NK-92 treated with Interleukin-12 subunit alpha and Interleukin-12 subunit beta, amount 100 ng/mL, for 24 hours (cell line): ENCODE results near the gene THSD7A.

Experiments used
- DNase-seq: peaks from one replicate; lab custom pipeline; 2025; lab: John Stamatoyannopoulos, UW

Gene THSD7A

GRCh38 chr7:11751807-11752389 is 80.1 kb downstream of the THSD7A start:
- no peak for DNase-seq

- DNase-seq = no peak
Observed at GRCh38 chr7:11751315-11751714, 80.7 kb downstream of the THSD7A start.

- DNase-seq = no peak
Observed at GRCh38 chr7:11750191-11750590, 81.8 kb downstream of the THSD7A start.

- DNase-seq = no peak
Observed at GRCh38 chr7:11749629-11750028, 82.4 kb downstream of the THSD7A start.

- no peak for DNase-seq
Observed at GRCh38 chr7:11748884-11749283, 83.1 kb downstream of the THSD7A start.

GRCh38 chr7:11747715-11748485 is 84.1 kb downstream of the THSD7A start:
- no peak for DNase-seq

GRCh38 chr7:11746591-11746990 is 85.4 kb downstream of the THSD7A start:
- DNase-seq = no peak

GRCh38 chr7:11743548-11743947 is 88.5 kb downstream of the THSD7A start:
- no peak for DNase-seq

GRCh38 chr7:11743016-11743415 is 89.0 kb downstream of the THSD7A start:
- no peak for DNase-seq

- DNase-seq = no peak
Observed at GRCh38 chr7:11742496-11742895, 89.5 kb downstream of the THSD7A start.

GRCh38 chr7:11737723-11738122 is 94.3 kb downstream of the THSD7A start:
- no peak for DNase-seq

GRCh38 chr7:11732207-11732606 is 99.8 kb downstream of the THSD7A start:
- no peak for DNase-seq

GRCh38 chr7:11730725-11731124 is 101.3 kb downstream of the THSD7A start:
- no peak for DNase-seq

- no peak for DNase-seq
Observed at GRCh38 chr7:11727864-11728263, 104.1 kb downstream of the THSD7A start.

GRCh38 chr7:11726794-11727155 is 105.2 kb downstream of the THSD7A start:
- no peak for DNase-seq

GRCh38 chr7:11726001-11726793 is 105.8 kb downstream of the THSD7A start:
- no peak for DNase-seq

GRCh38 chr7:11716185-11716584 is 115.8 kb downstream of the THSD7A start:
- DNase-seq = no peak

- no peak for DNase-seq
Observed at GRCh38 chr7:11714676-11715075, 117.3 kb downstream of the THSD7A start.

- DNase-seq = no peak
Observed at GRCh38 chr7:11714205-11714604, 117.8 kb downstream of the THSD7A start.

GRCh38 chr7:11713352-11713751 is 118.6 kb downstream of the THSD7A start:
- no peak for DNase-seq

GRCh38 chr7:11710377-11710776 is 121.6 kb downstream of the THSD7A start:
- DNase-seq = no peak

GRCh38 chr7:11709196-11709595 is 122.8 kb downstream of the THSD7A start:
- no peak for DNase-seq

- DNase-seq = no peak
Observed at GRCh38 chr7:11707606-11708193, 124.3 kb downstream of the THSD7A start.
